Measurements from ENCODE around the gene PARP6.

PARP6 gene

GRCh38 chr15:72227192-72227586 is 45.2 kb downstream of the PARP6 start:
- Histone ChIP-seq H3K36me3 (ENCODE audit: control insufficient read depth, low read length) (peaks cover 76% of the 10 kb centered on the region), H3K27ac (ENCODE audit: low read depth, low read length) (peak overlapping the region; percentile 91), H4K20me1 (ENCODE audit: control insufficient read depth, insufficient read depth, low read depth, low read length) (peaks cover 48% of the 10 kb centered on the region), H3K79me2 (ENCODE audit: control insufficient read depth, low read length) (peaks cover 95% of the 10 kb centered on the region), H3K4me1 (ENCODE audit: control insufficient read depth, low read length) (peaks cover 51% of the 10 kb centered on the region), H3K9me2 (replicated peaks; ENCODE audit: control insufficient read depth, low read length) (no peaks in the 10 kb centered on the region), H3K27me3 (ENCODE audit: control insufficient read depth, low read length) (no peaks in the 10 kb centered on the region), H3K4me3 (ENCODE audit: low read length) (peak overlapping the region; percentile 98), H3K9me3 (ENCODE audit: control insufficient read depth, insufficient read depth, low read length) (no peaks in the 10 kb centered on the region), H3K4me2 (ENCODE audit: low read length) (peak overlapping the region; percentile 99), H3F3A (ENCODE audit: control insufficient read depth, insufficient read depth) (peaks cover 45% of the 10 kb centered on the region)
- TF ChIP-seq EZH2phosphoT487 (IDR thresholded peaks at IDR 0.05; ENCODE audit: borderline replicate concordance, low read length) (no peak), CTCF (IDR thresholded peaks at IDR 0.05; ENCODE audit: low read depth, low read length, poor library complexity, severe bottlenecking) (no peak)

- Histone ChIP-seq H3F3A (ENCODE audit: control insufficient read depth, insufficient read depth) (peaks cover 31% of the 10 kb centered on the region), H3K9me3 (ENCODE audit: control insufficient read depth, insufficient read depth, low read length) (no peaks in the 10 kb centered on the region), H4K20me1 (ENCODE audit: control insufficient read depth, insufficient read depth, low read depth, low read length) (peaks cover 73% of the 10 kb centered on the region), H3K27ac (ENCODE audit: low read depth, low read length) (no peak overlapping the region), H3K27me3 (ENCODE audit: control insufficient read depth, low read length) (no peaks in the 10 kb centered on the region), H3K79me2 (ENCODE audit: control insufficient read depth, low read length) (peaks cover 99% of the 10 kb centered on the region), H3K36me3 (ENCODE audit: control insufficient read depth, low read length) (peaks cover 90% of the 10 kb centered on the region), H3K4me2 (ENCODE audit: low read length) (no peak overlapping the region), H3K4me3 (ENCODE audit: low read length) (no peak overlapping the region), H3K9me2 (replicated peaks; ENCODE audit: control insufficient read depth, low read length) (no peaks in the 10 kb centered on the region), H3K4me1 (ENCODE audit: control insufficient read depth, low read length) (peaks cover 35% of the 10 kb centered on the region)
- no peak for TF ChIP-seq CTCF (IDR thresholded peaks at IDR 0.05; ENCODE audit: low read depth, low read length, poor library complexity, severe bottlenecking)
- no peak for TF ChIP-seq EZH2phosphoT487 (IDR thresholded peaks at IDR 0.05; ENCODE audit: borderline replicate concordance, low read length)
Observed at GRCh38 chr15:72223278-72223677, 49.1 kb downstream of the PARP6 start.

- peaks cover 75% of the 10 kb centered on the region for H4K20me1 ChIP-seq (ENCODE audit: control insufficient read depth, insufficient read depth, low read depth, low read length)
- peaks cover 99% of the 10 kb centered on the region for H3K79me2 ChIP-seq (ENCODE audit: control insufficient read depth, low read length)
- no peaks in the 10 kb centered on the region for H3K9me3 ChIP-seq (ENCODE audit: control insufficient read depth, insufficient read depth, low read length)
- no peak overlapping the region for H3K27ac ChIP-seq (ENCODE audit: low read depth, low read length)
- H3K4me2 ChIP-seq (ENCODE audit: low read length): no peak overlapping the region
- TF ChIP-seq EZH2phosphoT487 (IDR thresholded peaks at IDR 0.05; ENCODE audit: borderline replicate concordance, low read length) (no peak), CTCF (IDR thresholded peaks at IDR 0.05; ENCODE audit: low read depth, low read length, poor library complexity, severe bottlenecking) (no peak)
- peaks cover 92% of the 10 kb centered on the region for H3K36me3 ChIP-seq (ENCODE audit: control insufficient read depth, low read length)
- peaks cover 28% of the 10 kb centered on the region for H3F3A ChIP-seq (ENCODE audit: control insufficient read depth, insufficient read depth)
- no peaks in the 10 kb centered on the region for H3K9me2 ChIP-seq (replicated peaks; ENCODE audit: control insufficient read depth, low read length)
- H3K27me3 ChIP-seq (ENCODE audit: control insufficient read depth, low read length): no peaks in the 10 kb centered on the region
- no peak overlapping the region for H3K4me3 ChIP-seq (ENCODE audit: low read length)
- H3K4me1 ChIP-seq (ENCODE audit: control insufficient read depth, low read length): peaks cover 29% of the 10 kb centered on the region
Observed at GRCh38 chr15:72222393-72222792, 50.0 kb downstream of the PARP6 start.
